PC-9 (cell line): ENCODE measurements around the gene FBXW7. TPM values are rescaled to one million over a fixed set of nuclear protein-coding genes. Genes with fewer than 3 reads are reported as not detected.

Source experiments
- BruUV-seq: library from RNA; stranded (reverse); fragments of 400-500 nt; replicated peaks from 2 replicates; lab custom pipeline; 2021; lab: Mats Ljungman, UMichigan
- CTCF ChIA-PET: fragments of 300-600 bp; sonication (Branson Sonifier 250); formaldehyde crosslinking; loops from one replicate; lab custom pipeline; 2022; ENCODE audit warnings: antibody characterized with exemption; lab: Charles Lee
- POLR2A ChIA-PET: fragments of 300-600 bp; sonication (Branson Sonifier 250); formaldehyde crosslinking; loops from one replicate; lab custom pipeline; 2022; ENCODE audit warnings: antibody characterized with exemption; ENCODE audit not compliant: unreplicated experiment; lab: Charles Lee
- DNase-seq, 2 experiments: peaks; one replicate each; pipeline versions ENCODE4 v3.0.0 to v3.0.0-alpha.2; 2015 to 2022; ENCODE audit warnings: mixed read lengths in 1 of 2
- H2AFZ ChIP-seq: fragments of 200-600 bp; sonication (generic); 2 replicates; pipeline ENCODE4 v1.8.1; 2017; ENCODE audit warnings: antibody characterized with exemption
- H3F3A ChIP-seq: fragments of 200-600 bp; sonication (generic); 2 replicates; pipeline ENCODE4 v1.8.1; 2017; ENCODE audit warnings: antibody characterized with exemption, mild to moderate bottlenecking, low read depth; ENCODE audit not compliant: insufficient read depth
- H3K27ac ChIP-seq: fragments of 200-600 bp; sonication (generic); 2 replicates; pipeline ENCODE4 v1.6.1; 2016; ENCODE audit warnings: mixed run types
- H3K27me3 ChIP-seq: fragments of 200-600 bp; sonication (generic); 2 replicates; pipeline ENCODE4 v1.6.1; 2016; ENCODE audit warnings: low read depth, mixed run types; ENCODE audit not compliant: insufficient read depth
- H3K36me3 ChIP-seq: fragments of 200-600 bp; sonication (generic); 2 replicates; pipeline ENCODE4 v1.6.1; 2016; ENCODE audit warnings: low read depth, mixed run types
- H3K4me1 ChIP-seq: fragments of 200-600 bp; sonication (generic); replicated peaks from 2 replicates; pipeline ENCODE4 v1.6.1; 2016; ENCODE audit warnings: mixed run types; ENCODE audit not compliant: insufficient read depth
- H3K4me2 ChIP-seq: fragments of 200-600 bp; sonication (generic); 2 replicates; pipeline ENCODE4 v1.6.1; 2017; ENCODE audit warnings: mixed run types
- H3K4me3 ChIP-seq: fragments of 200-600 bp; sonication (generic); 2 replicates; pipeline ENCODE4 v1.6.1; 2016; ENCODE audit warnings: mixed run types
- H3K79me2 ChIP-seq: fragments of 200-600 bp; sonication (generic); 2 replicates; pipeline ENCODE4 v1.6.1; 2017; ENCODE audit warnings: low read depth, mixed run types
- H3K9me2 ChIP-seq: fragments of 200-600 bp; sonication (generic); 2 replicates; pipeline ENCODE4 v1.8.1; 2017; ENCODE audit warnings: mild to moderate bottlenecking; ENCODE audit not compliant: insufficient read depth
- H3K9me3 ChIP-seq: fragments of 200-600 bp; sonication (generic); 2 replicates; pipeline ENCODE4 v1.8.1; 2016; ENCODE audit warnings: low read depth; ENCODE audit not compliant: insufficient read depth
- H4K20me1 ChIP-seq: fragments of 200-600 bp; sonication (generic); 2 replicates; pipeline ENCODE4 v1.8.1; 2017; ENCODE audit not compliant: insufficient read depth
- EZH2 ChIP-seq: fragments of 200-600 bp; sonication (generic); IDR thresholded peaks from 2 replicates; pipeline ENCODE4 v1.8.0; 2017; ENCODE audit warnings: antibody characterized with exemption, low read depth
- intact Hi-C: fragments of 100-400 bp; cut with micrococcal nuclease; formaldehyde crosslinking; loops from one replicate; pipeline ENCODE4 v1.10.0; 2022; ENCODE audit not compliant: unreplicated experiment
- total RNA-seq: library from RNA; stranded (reverse); gene quantifications from 2 replicates; pipeline ENCODE4 v1.2.3, GENCODE V29; 2021
- TF ChIP-seq, protein P1 (sequence below): fragments of 200-600 bp; sonication (generic); conservative IDR thresholded peaks from 2 replicates; pipeline ENCODE4 v1.6.1; 2017; ENCODE audit warnings: mixed run types, antibody characterized with exemption, mild to moderate bottlenecking, moderate library complexity

The FBXW7 gene
- total RNA-seq, 1 experiment from 2014 or later, result 30.2 TPM

DNA sequence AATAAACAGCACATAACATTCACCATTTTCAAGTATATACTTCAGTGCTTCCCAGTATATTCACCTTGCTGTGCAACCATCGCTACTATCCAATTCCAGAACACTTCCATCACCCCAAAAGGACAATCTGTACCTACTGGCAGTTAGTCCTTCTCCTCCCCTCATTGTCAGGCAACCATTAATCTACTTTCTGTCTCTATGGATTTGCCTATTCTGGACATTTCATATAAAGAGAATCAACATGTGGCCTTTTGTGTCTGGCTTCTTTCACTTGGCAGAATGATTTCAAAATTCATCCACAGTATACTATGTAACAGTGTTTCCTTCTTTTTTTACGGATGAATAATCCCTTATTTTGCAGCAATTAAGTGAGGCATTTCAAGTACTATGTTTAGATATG, 189.4 kb downstream of the FBXW7 start:
- no TSS peak for BruUV-seq
- Histone ChIP-seq H3K9me2 (no peaks in the 10 kb centered on the region), H3K4me2 (no peak overlapping the region), H3K4me1 (no peaks in the 10 kb centered on the region), H3K79me2 (no peaks in the 10 kb centered on the region), H4K20me1 (no peaks in the 10 kb centered on the region), H3K4me3 (no peak overlapping the region), H2AFZ (no peak overlapping the region), H3K36me3 (no peaks in the 10 kb centered on the region), H3K27me3 (no peaks in the 10 kb centered on the region), H3K9me3 (no peaks in the 10 kb centered on the region), H3F3A (no peaks in the 10 kb centered on the region), H3K27ac (no peak overlapping the region)
- ChIA-PET POLR2A (no interaction called here), CTCF (no interaction called here)
- intact Hi-C loops, result no loop called here
- TF ChIP-seq, protein P1, sequence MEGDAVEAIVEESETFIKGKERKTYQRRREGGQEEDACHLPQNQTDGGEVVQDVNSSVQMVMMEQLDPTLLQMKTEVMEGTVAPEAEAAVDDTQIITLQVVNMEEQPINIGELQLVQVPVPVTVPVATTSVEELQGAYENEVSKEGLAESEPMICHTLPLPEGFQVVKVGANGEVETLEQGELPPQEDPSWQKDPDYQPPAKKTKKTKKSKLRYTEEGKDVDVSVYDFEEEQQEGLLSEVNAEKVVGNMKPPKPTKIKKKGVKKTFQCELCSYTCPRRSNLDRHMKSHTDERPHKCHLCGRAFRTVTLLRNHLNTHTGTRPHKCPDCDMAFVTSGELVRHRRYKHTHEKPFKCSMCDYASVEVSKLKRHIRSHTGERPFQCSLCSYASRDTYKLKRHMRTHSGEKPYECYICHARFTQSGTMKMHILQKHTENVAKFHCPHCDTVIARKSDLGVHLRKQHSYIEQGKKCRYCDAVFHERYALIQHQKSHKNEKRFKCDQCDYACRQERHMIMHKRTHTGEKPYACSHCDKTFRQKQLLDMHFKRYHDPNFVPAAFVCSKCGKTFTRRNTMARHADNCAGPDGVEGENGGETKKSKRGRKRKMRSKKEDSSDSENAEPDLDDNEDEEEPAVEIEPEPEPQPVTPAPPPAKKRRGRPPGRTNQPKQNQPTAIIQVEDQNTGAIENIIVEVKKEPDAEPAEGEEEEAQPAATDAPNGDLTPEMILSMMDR, result no peak
- TF ChIP-seq EZH2, result no peak
- no peak for DNase-seq

- POLR2A ChIA-PET, result no interaction called here
These were observed 191.9 kb downstream of the FBXW7 start for GRCh38 chr4:152344001-152344400.

DNA sequence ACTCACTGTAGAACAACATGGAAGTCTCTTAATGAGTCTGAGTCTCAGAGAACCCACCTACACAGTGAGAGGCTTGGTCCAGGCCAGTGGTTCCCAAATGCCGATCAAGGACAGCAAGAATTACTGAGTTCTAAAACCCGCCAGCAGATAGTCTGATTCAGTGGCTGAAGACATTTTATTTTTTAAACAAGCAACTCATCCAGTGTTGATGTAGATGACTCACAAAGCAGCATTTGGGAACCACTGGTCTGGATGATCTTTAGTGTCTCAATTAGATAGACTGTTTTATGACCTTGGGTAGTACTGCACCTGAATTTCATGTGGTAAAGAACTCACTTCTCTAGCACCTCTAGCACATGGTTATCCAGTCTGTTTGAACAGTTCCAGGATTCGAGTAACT, 193.6 kb downstream of the FBXW7 start:
- Histone ChIP-seq H3K27ac (no peak overlapping the region), H3K27me3 (no peaks in the 10 kb centered on the region), H2AFZ (no peak overlapping the region), H3K9me2 (no peaks in the 10 kb centered on the region), H3K4me1 (no peaks in the 10 kb centered on the region), H3K4me3 (no peak overlapping the region), H3K36me3 (no peaks in the 10 kb centered on the region; the same call in 1 of the 2 replicates), H3K4me2 (no peak overlapping the region), H4K20me1 (no peaks in the 10 kb centered on the region), H3F3A (no peaks in the 10 kb centered on the region), H3K79me2 (no peaks in the 10 kb centered on the region), H3K9me3 (no peaks in the 10 kb centered on the region)
- ChIA-PET POLR2A (no interaction called here), CTCF (no interaction called here)
- BruUV-seq, result no TSS peak
- TF ChIP-seq, protein P1, result no peak
- TF ChIP-seq EZH2, result no peak
- intact Hi-C loops, result no loop called here
- DNase-seq, result no peak

More at GRCh38 chr4:152344001-152344400, 191.9 kb downstream of the FBXW7 start:
- Histone ChIP-seq H4K20me1 (no peaks in the 10 kb centered on the region), H3K9me2 (no peaks in the 10 kb centered on the region), H3K79me2 (no peaks in the 10 kb centered on the region), H2AFZ (no peak overlapping the region), H3F3A (no peaks in the 10 kb centered on the region), H3K4me1 (no peaks in the 10 kb centered on the region), H3K4me2 (no peak overlapping the region), H3K27ac (no peak overlapping the region), H3K9me3 (no peaks in the 10 kb centered on the region), H3K4me3 (no peak overlapping the region), H3K36me3 (no peaks in the 10 kb centered on the region), H3K27me3 (no peaks in the 10 kb centered on the region)
- CTCF ChIA-PET, result no interaction called here
- intact Hi-C loops, result no loop called here
- no peak for TF ChIP-seq EZH2
- TF ChIP-seq, protein P1, result no peak
- no TSS peak for BruUV-seq
- no peak for DNase-seq
